Stomach (tissue), 9 donors: ENCODE data around the gene BPTF. TPM values are rescaled to one million over a fixed set of nuclear protein-coding genes. Genes with fewer than 3 reads are reported as not detected.

Experiments
- DNase-seq, 2 donors: peaks; one replicate each; pipeline versions ENCODE4 v3.0.0 to v3.0.0-alpha.2; 2013 to 2019
- H3K27ac ChIP-seq, 5 donors: fragments of 200-600 bp in 4 of 5; sonication (generic) in 4 of 5; one replicate each; pipeline ENCODE4 v1.5.1; 2013 to 2019; ENCODE audit warnings: mild to moderate bottlenecking in 1 of 5, moderate library complexity in 1 of 5
- H3K27me3 ChIP-seq, 3 donors: fragments of 200-600 bp; sonication (generic); one replicate each; pipeline ENCODE4 v1.5.1; 2017 to 2019; ENCODE audit warnings: mixed run types in 1 of 3
- H3K36me3 ChIP-seq, 4 donors: fragments of 200-600 bp; sonication (generic); 1 replicate in 3 of 4; 2 replicates in 1 of 4; pipeline ENCODE4 v1.5.1; 2016 to 2019
- H3K4me1 ChIP-seq, 4 donors: fragments of 200-600 bp; sonication (generic); one replicate each; pipeline ENCODE4 v1.5.1; 2016 to 2019
- H3K4me3 ChIP-seq, 4 donors: fragments of 200-600 bp; sonication (generic) in 3 of 4; one replicate each; pipeline ENCODE4 v1.5.1; 2016 to 2019; ENCODE audit warnings: mild to moderate bottlenecking in 1 of 4
- H3K9me3 ChIP-seq, 4 donors: fragments of 200-600 bp; sonication (generic); one replicate each; pipeline ENCODE4 v1.5.1; 2016 to 2019
- EP300 ChIP-seq: sonication (generic); formaldehyde crosslinking; IDR thresholded peaks from one replicate; pipeline ENCODE4 v1.6.1; 2017; ENCODE audit warnings: antibody characterized with exemption
- POLR2A ChIP-seq, 4 donors: fragments of 450-650 bp; IDR thresholded peaks; one replicate each; pipeline ENCODE4 v1.6.1; 2016; ENCODE audit warnings: antibody characterized with exemption in 4 of 4, control low read depth in 2 of 4, mild to moderate bottlenecking in 1 of 4, moderate library complexity in 1 of 4
- POLR2AphosphoS5 ChIP-seq, 3 donors: sonication (generic); formaldehyde crosslinking; IDR thresholded peaks; one replicate each; pipeline ENCODE4 v1.6.1; 2016; ENCODE audit warnings: antibody characterized with exemption in 3 of 3
- WGBS, 5 donors: extraction: QIAGEN DNeasy Blood & Tissue Kit in 3 of 5; methylation state at CpG; one replicate each; pipeline versions ENCODE4 v1.1.5 to v1.1.7; 2013 to 2018; 5-methylcytosine and 5-hydroxymethylcytosine counted together
- intact Hi-C: fragments of 100-400 bp; cut with DNase I; formaldehyde crosslinking; loops from one replicate; pipeline ENCODE4 v1.15.1; 2023; ENCODE audit warnings: low total_unique reads
- polyA plus RNA-seq, 3 donors: library from polyadenylated mRNA; stranded (reverse); fragments of 200-250 nt; gene quantifications; one replicate each; pipeline ENCODE4 v1.2.3, GENCODE V29; 2013
- total RNA-seq, 5 donors: library from RNA; depleted of rRNA; stranded (reverse); fragments of >200 nt; gene quantifications; one replicate each; pipeline versions ENCODE4 v1.1.0 to v1.2.3, GENCODE V29; 2014 to 2016
- TF ChIP-seq, protein P1 (sequence below), 7 experiments: fragments of 450-650 bp in 4 of 7; fragments of 200-600 bp in 3 of 7; sonication (generic) in 3 of 7; IDR thresholded peaks; one replicate each; pipeline ENCODE4 v1.5.1; 2016 to 2019; ENCODE audit warnings: antibody characterized with exemption in 7 of 7, control low read depth in 2 of 7, mild to moderate bottlenecking in 1 of 7
- donor health status: healthy with polysubstance abuse.
- donor health status: Bipolar disorder and iron deficiency.
- donor health status: healthy.

Gene BPTF
- total and polyA plus RNA-seq, 8 donors: 8.6 to 122 (median 49.9) TPM

DNA sequence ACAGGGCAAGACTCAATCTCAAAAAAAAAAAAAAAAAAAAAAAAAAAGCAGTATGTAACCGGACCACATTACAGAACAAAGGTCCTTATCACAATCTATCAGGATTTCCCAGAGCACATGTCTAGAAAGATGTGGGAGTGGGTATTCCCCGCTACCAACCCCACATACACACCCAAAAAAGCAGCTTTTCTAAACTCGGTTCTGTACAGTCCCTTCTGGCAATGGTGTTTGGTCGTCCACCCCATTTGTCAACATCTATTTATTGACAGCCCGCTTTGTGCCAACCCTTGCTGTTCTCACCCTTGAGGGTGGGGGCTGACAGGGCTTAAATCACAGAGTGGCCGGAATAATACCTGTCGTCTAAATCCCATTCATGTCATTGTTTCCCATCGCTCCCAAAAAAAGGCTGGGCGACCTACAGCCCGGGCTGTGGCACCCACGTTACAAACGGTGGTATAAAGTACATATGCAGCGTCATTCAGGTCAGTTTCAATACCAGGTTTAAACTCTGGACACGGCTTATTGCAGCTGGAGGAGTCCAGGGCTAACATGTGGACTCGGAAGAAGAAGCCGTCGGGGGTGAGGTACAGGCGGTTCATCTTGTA, 167.3 kb downstream of the BPTF start:
- DNase-seq: peak in 1 of 2 donors; percentile 50

DNA sequence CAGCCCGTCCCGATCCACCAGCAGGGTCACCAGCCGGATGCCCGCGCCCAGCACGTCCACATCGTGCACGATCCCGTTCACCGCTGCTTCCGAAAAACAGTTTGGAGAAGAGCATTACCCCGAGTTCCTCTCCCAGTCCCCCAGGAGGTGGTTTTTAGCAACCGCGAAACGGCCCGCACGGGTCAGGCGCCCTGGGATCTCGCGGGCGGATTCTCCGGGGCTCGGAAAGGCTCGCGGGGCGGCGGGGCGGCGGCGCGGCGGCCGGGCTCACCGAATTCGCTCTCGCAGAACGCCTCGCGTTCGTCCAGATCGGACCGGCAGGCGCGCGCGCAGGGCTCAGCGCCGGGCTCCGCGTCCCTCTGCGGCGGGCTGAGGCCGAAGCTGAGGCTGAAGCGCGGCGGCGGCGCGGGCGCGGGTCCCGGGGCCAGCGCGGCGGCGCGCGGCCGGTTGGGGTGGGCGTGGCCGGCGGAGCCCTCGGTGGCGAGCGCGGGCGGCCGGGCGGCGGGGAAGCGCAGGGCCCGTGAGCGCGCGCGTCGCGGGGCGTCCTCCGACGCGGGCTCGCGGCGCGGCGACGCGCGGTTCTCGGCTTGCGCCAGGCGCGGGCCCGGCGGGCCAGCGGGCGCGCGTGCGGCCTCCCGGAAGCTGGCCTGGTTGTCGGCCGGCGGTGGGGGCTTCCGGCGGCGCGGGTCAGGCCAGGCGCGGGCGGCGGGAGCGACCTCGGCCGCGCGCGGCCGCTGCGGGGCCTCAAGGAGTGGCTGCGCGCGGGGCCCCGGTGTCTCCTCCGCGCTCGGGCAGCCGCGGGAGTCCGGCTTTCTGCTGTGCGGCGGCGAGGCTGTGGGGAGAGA, 168.1 kb downstream of the BPTF start:
- intact Hi-C loops: no loop called here
- TF ChIP-seq EP300: no peak
- peak in 1 of 3 donors; percentile 64 for TF ChIP-seq POLR2AphosphoS5 (IDR thresholded peaks at IDR 0.05)
- peaks cover 26 to 42% (median 35%) of the 10 kb centered on the region in 4 donors for H3K4me1 ChIP-seq
- peak overlapping the region; percentile 68 to 75 (median 73) for H3K4me3 ChIP-seq
- DNase-seq: peak; percentile 87 to 95
- no peaks in the 10 kb centered on the region for H3K9me3 ChIP-seq
- H3K27me3 ChIP-seq: peaks cover 0 to 13% (median 0%) of the 10 kb centered on the region in 3 donors
- WGBS, 5 donors: 0% methylated on average over 41 to 144 of the region's 144 CpGs
- H3K36me3 ChIP-seq: no peaks in the 10 kb centered on the region
- peak overlapping the region; percentile 94 to 98 (median 95) for H3K27ac ChIP-seq

More for the DNA sequence above, 167.3 kb downstream of the BPTF start:
- H3K4me3 ChIP-seq: peak overlapping the region; percentile 59 to 68 (median 63)
- TF ChIP-seq EP300 (no peak), POLR2AphosphoS5 (IDR thresholded peaks at IDR 0.05) (no peak), POLR2A (IDR thresholded peaks at IDR 0.05) (no peak)
- TF ChIP-seq, protein P1, sequence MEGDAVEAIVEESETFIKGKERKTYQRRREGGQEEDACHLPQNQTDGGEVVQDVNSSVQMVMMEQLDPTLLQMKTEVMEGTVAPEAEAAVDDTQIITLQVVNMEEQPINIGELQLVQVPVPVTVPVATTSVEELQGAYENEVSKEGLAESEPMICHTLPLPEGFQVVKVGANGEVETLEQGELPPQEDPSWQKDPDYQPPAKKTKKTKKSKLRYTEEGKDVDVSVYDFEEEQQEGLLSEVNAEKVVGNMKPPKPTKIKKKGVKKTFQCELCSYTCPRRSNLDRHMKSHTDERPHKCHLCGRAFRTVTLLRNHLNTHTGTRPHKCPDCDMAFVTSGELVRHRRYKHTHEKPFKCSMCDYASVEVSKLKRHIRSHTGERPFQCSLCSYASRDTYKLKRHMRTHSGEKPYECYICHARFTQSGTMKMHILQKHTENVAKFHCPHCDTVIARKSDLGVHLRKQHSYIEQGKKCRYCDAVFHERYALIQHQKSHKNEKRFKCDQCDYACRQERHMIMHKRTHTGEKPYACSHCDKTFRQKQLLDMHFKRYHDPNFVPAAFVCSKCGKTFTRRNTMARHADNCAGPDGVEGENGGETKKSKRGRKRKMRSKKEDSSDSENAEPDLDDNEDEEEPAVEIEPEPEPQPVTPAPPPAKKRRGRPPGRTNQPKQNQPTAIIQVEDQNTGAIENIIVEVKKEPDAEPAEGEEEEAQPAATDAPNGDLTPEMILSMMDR (IDR thresholded peaks at IDR 0.05): no peak
- intact Hi-C loops: no loop called here
- 5 to 6% (median 5%) methylated on average over 17 to 18 of the region's 18 CpGs for WGBS, 5 donors
- peaks cover 0 to 13% (median 0%) of the 10 kb centered on the region in 3 donors for H3K27me3 ChIP-seq
- no peaks in the 10 kb centered on the region for H3K9me3 ChIP-seq
- H3K36me3 ChIP-seq: no peaks in the 10 kb centered on the region
- H3K27ac ChIP-seq: peak overlapping the region; percentile 81 to 95 (median 95)
- H3K4me1 ChIP-seq: peaks cover 26 to 42% (median 35%) of the 10 kb centered on the region in 4 donors

DNA sequence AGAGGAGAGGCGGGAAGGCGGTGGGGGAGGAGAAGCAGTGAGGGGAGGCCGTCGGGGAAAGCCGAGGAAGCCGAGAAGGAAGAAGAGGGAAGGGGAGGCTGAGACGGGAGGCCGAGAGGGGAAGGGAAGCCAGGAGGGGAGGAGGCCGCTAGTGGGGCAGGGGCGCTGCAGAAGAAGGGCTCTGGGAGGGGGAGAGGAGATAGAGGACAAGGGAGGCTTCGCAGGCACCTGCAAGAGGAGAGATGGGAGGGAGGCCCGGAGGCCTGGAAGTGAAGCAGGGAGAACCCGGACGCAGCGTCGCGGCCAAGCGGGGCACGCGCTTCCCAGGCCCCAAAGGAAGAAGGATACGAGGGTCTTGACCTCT, 168.7 kb downstream of the BPTF start:
- intact Hi-C loops: no loop called here
- peaks cover 26 to 42% (median 35%) of the 10 kb centered on the region in 4 donors for H3K4me1 ChIP-seq
- H3K4me3 ChIP-seq: peak overlapping the region; percentile 62 to 75 (median 73)
- peaks cover 0 to 13% (median 0%) of the 10 kb centered on the region in 3 donors for H3K27me3 ChIP-seq
- DNase-seq: no peak
- peak overlapping the region; percentile 94 to 98 (median 95) for H3K27ac ChIP-seq
- H3K36me3 ChIP-seq: no peaks in the 10 kb centered on the region
- 3 to 6% (median 5%) methylated on average over 21 of the region's 21 CpGs for WGBS, 5 donors
- TF ChIP-seq POLR2AphosphoS5 (IDR thresholded peaks at IDR 0.05) (no peak), POLR2A (IDR thresholded peaks at IDR 0.05) (no peak), EP300 (no peak)
- TF ChIP-seq, protein P1 (IDR thresholded peaks at IDR 0.05): no peak
- H3K9me3 ChIP-seq: no peaks in the 10 kb centered on the region

DNA sequence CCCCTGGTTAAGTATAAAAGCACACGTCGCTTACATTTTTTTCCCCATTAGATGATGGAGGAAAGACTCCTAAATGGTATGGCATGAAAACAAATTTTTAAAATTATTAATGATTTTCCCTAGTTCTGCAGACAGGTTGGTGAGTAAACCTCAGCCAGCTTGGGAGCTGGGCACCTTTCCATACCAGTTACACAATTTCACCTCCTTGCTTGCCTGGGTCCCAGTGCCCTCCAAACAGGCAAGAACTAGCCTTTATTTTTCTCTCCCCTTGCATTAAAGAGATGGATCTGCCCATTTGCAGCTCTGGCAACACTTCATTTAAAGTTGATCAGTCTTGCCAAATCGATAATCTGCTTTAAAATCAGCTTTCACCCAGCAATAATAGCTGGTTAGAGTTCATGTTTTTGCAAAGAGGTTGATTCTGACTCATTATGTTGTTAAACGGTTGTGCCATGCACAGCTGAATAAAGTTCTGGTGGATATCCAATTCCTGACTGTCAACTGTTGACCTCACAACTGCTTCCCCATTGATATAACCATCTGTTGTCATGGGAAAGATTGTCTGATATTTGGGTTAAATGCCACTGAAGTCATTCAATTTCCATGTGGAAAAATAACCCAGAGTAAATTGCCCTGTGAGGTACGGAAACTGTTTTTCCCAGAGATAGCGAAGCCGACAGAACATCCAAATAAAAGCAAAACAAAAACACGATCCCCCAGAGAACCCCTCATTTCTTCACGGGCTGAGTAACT, 169.7 kb downstream of the BPTF start:
- H3K9me3 ChIP-seq: no peaks in the 10 kb centered on the region
- H3K36me3 ChIP-seq: no peaks in the 10 kb centered on the region
- peak; percentile 25 to 63 for DNase-seq
- TF ChIP-seq, protein P1 (IDR thresholded peaks at IDR 0.05): no peak
- TF ChIP-seq POLR2A (IDR thresholded peaks at IDR 0.05) (no peak), POLR2AphosphoS5 (IDR thresholded peaks at IDR 0.05) (peak in 1 of 3 donors; percentile 31)
- H3K27me3 ChIP-seq: peaks cover 0 to 13% (median 0%) of the 10 kb centered on the region in 3 donors
- H3K4me1 ChIP-seq: peaks cover 26 to 42% (median 35%) of the 10 kb centered on the region in 4 donors
- intact Hi-C loops: no loop called here
- 17 to 22% (median 18%) methylated on average over 9 of the region's 9 CpGs for WGBS, 5 donors
- peak overlapping the region; percentile 47 to 73 (median 60) for H3K4me3 ChIP-seq
- H3K27ac ChIP-seq: peak overlapping the region in 3 of 5 donors; percentile 95 to 98 (median 96)
